GM21367 (cell line): ENCODE results near the gene STAG3.
"Not testable (repeated sequence)": the region's sequence is repeated elsewhere in the genome, so short reads cannot be mapped to it uniquely, and the experiment has no call there.

Source experiments
- ATAC-seq: cut with Tn5 transposase; IDR thresholded peaks from one replicate; pipeline ENCODE4 v1.9.1; 2021; ENCODE audit not compliant: unreplicated experiment

Gene STAG3

DNA sequence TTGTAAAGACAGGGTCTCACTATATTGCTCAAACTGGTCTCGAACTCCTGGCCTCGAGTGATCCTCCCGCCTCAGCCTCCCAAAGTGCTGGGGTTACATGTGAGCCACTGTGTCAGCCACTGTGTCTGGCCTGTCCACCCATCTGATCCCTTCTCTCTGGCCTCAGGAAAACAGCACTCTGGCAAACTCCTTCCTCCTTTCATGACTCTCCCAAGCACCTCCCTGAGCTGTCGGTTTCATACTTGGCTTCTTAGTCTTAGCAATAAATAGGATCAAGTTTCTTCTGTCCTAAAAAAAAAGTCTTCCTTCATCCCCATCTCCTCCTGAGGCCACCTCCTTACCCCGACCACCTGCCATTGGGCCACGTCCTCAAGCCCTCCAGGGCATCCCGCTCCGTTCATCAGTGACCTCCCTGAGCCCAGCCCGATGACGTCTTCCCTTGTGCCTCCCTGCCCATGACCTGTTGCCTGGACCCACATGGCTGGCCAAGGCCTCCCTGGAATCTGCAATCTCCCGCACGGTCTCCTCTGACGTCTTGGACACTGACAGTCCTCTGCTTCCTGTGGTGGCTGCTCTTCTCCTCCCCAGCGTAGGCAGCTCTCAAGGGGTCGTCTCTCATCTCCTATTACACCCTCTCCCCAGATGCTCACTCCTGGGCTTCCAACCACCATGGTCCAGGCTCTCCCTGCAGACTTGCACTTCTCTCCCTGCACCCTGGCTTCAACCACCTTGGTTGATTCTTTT lies 68.6 kb downstream of the STAG3 start:
- not testable (repeated sequence) for ATAC-seq

GRCh38 chr7:100246865-100247137 lies 69.1 kb downstream of the STAG3 start:
- not testable (repeated sequence) for ATAC-seq

DNA sequence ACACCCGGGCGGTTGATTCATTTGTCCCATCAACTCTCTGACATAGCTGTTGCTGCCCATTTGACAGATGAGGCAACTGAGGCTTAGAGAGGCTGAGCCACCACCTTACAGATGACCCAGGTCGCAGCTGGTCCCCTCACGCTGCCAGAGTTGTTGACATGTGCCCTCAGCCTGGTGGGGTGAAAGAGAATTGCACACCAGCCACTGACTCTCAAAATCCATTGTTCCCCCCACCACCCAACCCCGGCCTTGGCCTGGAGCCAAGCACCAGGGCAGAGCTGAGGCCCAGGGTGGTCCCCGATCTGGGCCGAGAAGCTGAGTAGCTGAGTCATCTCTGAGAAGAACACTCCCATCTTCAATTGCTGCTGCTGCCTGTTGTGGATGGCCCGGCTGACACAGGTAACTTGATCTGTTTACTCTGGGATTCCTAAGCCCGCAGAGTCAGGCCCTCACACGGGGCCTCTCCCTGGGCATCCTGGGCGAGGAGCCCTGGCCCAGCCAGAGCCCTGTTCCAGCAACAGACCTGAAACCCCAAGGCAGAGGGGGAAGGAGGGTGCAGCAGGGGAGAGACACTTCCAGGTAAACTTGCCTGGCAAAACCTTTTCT lies 69.5 kb downstream of the STAG3 start:
- ATAC-seq, result no peak

DNA sequence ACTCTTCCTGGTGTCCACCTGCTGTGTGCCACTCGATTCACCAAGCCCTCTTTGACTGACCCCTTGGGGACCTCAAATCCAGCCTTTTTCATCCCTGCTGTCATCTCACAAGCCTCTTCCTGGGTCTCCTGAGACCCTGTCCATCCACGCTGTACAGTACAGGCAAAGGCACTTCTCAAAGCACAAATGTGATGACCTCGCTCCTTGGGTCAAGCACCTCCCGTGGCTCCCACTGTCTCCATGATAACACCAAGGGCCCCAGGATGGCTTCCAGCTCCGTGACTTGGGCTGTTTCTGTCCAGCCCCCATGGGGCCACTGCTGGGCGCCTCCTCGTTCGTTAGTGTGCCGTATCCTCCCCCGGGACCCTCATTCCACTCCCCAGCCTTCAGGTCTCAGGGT lies 70.8 kb downstream of the STAG3 start:
- no peak for ATAC-seq

DNA sequence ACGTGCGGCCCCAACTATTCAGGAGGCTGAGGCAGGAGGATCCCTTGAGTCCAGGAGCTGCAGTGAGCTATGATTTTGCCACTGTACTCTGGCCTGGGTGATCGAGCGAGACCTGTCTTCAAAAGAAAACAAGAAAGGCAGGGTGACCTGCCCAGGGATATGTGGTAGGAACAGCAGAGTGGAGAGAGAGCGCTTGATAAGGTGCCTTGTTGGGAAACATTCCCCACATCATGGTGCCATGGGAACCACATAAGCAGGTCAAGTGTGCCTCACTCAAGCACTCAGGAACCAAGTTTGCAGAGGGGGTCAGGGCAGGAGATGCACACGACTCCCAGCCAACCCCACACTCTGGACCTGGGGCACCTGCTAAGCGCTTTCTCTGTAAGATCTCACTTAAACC lies 79.3 kb downstream of the STAG3 start:
- no peak for ATAC-seq

GRCh38 chr7:100259984-100260383 lies 82.3 kb downstream of the STAG3 start:
- ATAC-seq, result not testable (repeated sequence)

DNA sequence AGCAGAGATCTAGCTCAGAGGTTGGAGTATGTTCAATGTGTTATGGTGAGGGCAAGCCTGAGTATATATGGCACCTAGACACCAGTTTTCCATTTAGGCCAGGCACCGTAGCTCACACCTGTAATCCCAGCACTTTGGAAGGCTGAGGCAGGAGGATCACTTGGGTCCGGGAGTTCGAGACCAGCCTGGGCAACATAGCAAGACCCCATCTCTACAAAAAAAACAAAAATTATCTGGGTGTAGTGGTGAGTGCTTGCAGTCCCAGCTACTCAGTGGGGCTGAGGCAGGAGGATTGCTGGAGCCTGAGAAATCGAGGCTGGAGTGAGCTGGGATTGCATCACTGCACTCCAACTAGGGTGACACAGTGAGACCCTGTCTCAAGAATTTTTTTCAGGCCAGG lies 85.2 kb downstream of the STAG3 start:
- ATAC-seq, result not testable (repeated sequence)
